SK-N-SH (cell line): Measurements from ENCODE around the gene NUAK2. TPM values are rescaled to one million over a fixed set of nuclear protein-coding genes. Genes with fewer than 3 reads are reported as not detected.

ENCODE experiments used
- CTCF ChIA-PET: fragments of 300-600, 350-600 bp; formaldehyde crosslinking; extraction: SDS; loops from one replicate; lab custom pipeline; 2021; lab: Yijun Ruan, JAX
- POLR2A ChIA-PET: fragments of 350-600 bp; sonication (Branson Sonifier 250); formaldehyde crosslinking; extraction: SDS; loops from one replicate; lab custom pipeline; 2020; ENCODE audit warnings: antibody characterized with exemption, inconsistent platforms; lab: Yijun Ruan, JAX
- DNase-seq: peaks from one replicate; pipeline ENCODE4 v3.0.0; 2012
- H2AFZ ChIP-seq: fragments of 200-600 bp; sonication (generic); 2 replicates; pipeline ENCODE4 v1.8.1; 2016; ENCODE audit warnings: antibody characterized with exemption, mild to moderate bottlenecking, low read depth
- H3F3A ChIP-seq: fragments of 200-600 bp; sonication (generic); replicated peaks from 2 replicates; pipeline ENCODE3; 2016; ENCODE audit warnings: antibody characterized with exemption, mild to moderate bottlenecking; ENCODE audit not compliant: insufficient read depth
- H3K27ac ChIP-seq, 2 experiments: fragments of 200-500 bp in 1 of 2; fragments of 200-600 bp in 1 of 2; sonication (Bioruptor generic) in 1 of 2; sonication (generic), shearing (Covaris generic) in 1 of 2; 2 replicates each; pipeline versions ENCODE4 v1.5.1 to v1.6.1; 2014 to 2016; ENCODE audit warnings: low read depth in 2 of 2, inconsistent platforms in 1 of 2, low read length in 1 of 2, mild to moderate bottlenecking in 1 of 2, mixed read lengths in 1 of 2
- H3K27me3 ChIP-seq: fragments of 200-600 bp; sonication (generic), shearing (Covaris generic); 2 replicates; pipeline ENCODE4 v1.6.1; 2016; ENCODE audit warnings: mixed run types; ENCODE audit not compliant: insufficient read depth
- H3K36me3 ChIP-seq, 2 experiments: fragments of 200-500 bp in 1 of 2; fragments of 200-600 bp in 1 of 2; sonication (Bioruptor generic) in 1 of 2; sonication (generic) in 1 of 2; replicated peaks in 1 of 2; 2 replicates each; pipeline versions ENCODE3 to v1.5.1; 2014 to 2016; ENCODE audit warnings: low read length in 1 of 2, mild to moderate bottlenecking in 1 of 2; ENCODE audit not compliant: insufficient read depth in 2 of 2, control insufficient read depth in 1 of 2
- H3K4me1 ChIP-seq, 2 experiments: fragments of 200-500 bp in 1 of 2; fragments of 200-600 bp in 1 of 2; sonication (Bioruptor generic) in 1 of 2; sonication (generic), shearing (Covaris generic) in 1 of 2; 2 replicates each; pipeline versions ENCODE4 v1.5.1 to v1.6.1; 2014 to 2016; ENCODE audit warnings: low read depth in 1 of 2, low read length in 1 of 2, mixed run types in 1 of 2; ENCODE audit not compliant: insufficient read depth in 2 of 2, control insufficient read depth in 1 of 2
- H3K4me2 ChIP-seq: fragments of 200-600 bp; sonication (generic), shearing (Covaris generic); 2 replicates; pipeline ENCODE4 v1.6.1; 2017; ENCODE audit warnings: mixed run types
- H3K4me3 ChIP-seq, 2 experiments: fragments of 200-500 bp in 1 of 2; fragments of 200-600 bp in 1 of 2; sonication (Bioruptor generic) in 1 of 2; sonication (generic), shearing (Covaris generic) in 1 of 2; 2 replicates each; pipeline versions ENCODE4 v1.5.1 to v1.8.1; 2014 to 2016; ENCODE audit warnings: low read depth in 2 of 2, inconsistent platforms in 1 of 2, low read length in 1 of 2, mild to moderate bottlenecking in 1 of 2, mixed read lengths in 1 of 2, moderate library complexity in 1 of 2
- H3K79me2 ChIP-seq: fragments of 200-600 bp; sonication (generic); 2 replicates; pipeline ENCODE4 v1.8.1; 2017; ENCODE audit warnings: mild to moderate bottlenecking; ENCODE audit not compliant: insufficient read depth
- H3K9ac ChIP-seq: fragments of 200-600 bp; sonication (generic); 2 replicates; pipeline ENCODE4 v1.6.1; 2017; ENCODE audit warnings: mixed run types
- H3K9me2 ChIP-seq: fragments of 200-600 bp; sonication (generic); 2 replicates; pipeline ENCODE4 v1.6.1; 2017; ENCODE audit warnings: mixed run types
- H3K9me3 ChIP-seq: fragments of 200-600 bp; sonication (generic); 2 replicates; pipeline ENCODE4 v1.6.1; 2017; ENCODE audit warnings: mixed run types, mild to moderate bottlenecking, moderate library complexity
- H4K20me1 ChIP-seq: fragments of 200-600 bp; sonication (generic); 2 replicates; pipeline ENCODE4 v1.6.1; 2017; ENCODE audit warnings: mild to moderate bottlenecking, mixed run types; ENCODE audit not compliant: insufficient read depth
- CHD2 ChIP-seq: fragments of 150-350 bp; IDR thresholded peaks from 2 replicates; pipeline ENCODE4 v1.6.1; 2018; ENCODE audit warnings: low read length; ENCODE audit not compliant: partially characterized antibody
- CTCF ChIP-seq: fragments of 200-600 bp; sonication (generic); IDR thresholded peaks from 2 replicates; pipeline ENCODE4 v1.6.1; 2017; ENCODE audit warnings: antibody characterized with exemption, mild to moderate bottlenecking, moderate library complexity
- EZH2phosphoT487 ChIP-seq: fragments of 200-600 bp; sonication (generic); IDR thresholded peaks from 2 replicates; pipeline ENCODE4 v1.6.1; 2017; ENCODE audit warnings: low read depth, mixed run types, mild to moderate bottlenecking, antibody characterized with exemption, moderate library complexity, borderline replicate concordance
- FOSL2 ChIP-seq: IDR thresholded peaks from 2 replicates; pipeline ENCODE4 v1.4.0; 2012; ENCODE audit warnings: low read depth, mild to moderate bottlenecking, moderate library complexity, borderline replicate concordance
- FOXJ3 ChIP-seq: sonication (generic); formaldehyde crosslinking; IDR thresholded peaks from 2 replicates; pipeline ENCODE4 v1.5.1; 2020; ENCODE audit warnings: mild to moderate bottlenecking, missing genetic modification reagents
- FOXM1 ChIP-seq: IDR thresholded peaks from 2 replicates; pipeline ENCODE4 v1.4.0; 2012; ENCODE audit warnings: low read depth, mild to moderate bottlenecking
- GABPA ChIP-seq: IDR thresholded peaks from 2 replicates; pipeline ENCODE4 v1.4.0; 2012; ENCODE audit warnings: low read depth, mild to moderate bottlenecking
- GATA2 ChIP-seq: sonication (generic); formaldehyde crosslinking; IDR thresholded peaks from 2 replicates; pipeline ENCODE4 v1.5.0; 2020; ENCODE audit warnings: mild to moderate bottlenecking, missing genetic modification reagents
- IRF3 ChIP-seq: fragments of 150-350 bp; IDR thresholded peaks from 2 replicates; pipeline ENCODE4 v1.6.1; 2016; ENCODE audit warnings: mild to moderate bottlenecking, low read depth, low read length
- JUND ChIP-seq: IDR thresholded peaks from 2 replicates; pipeline ENCODE4 v1.4.0; 2012
- MEF2A ChIP-seq: IDR thresholded peaks from 2 replicates; pipeline ENCODE4 v1.4.0; 2012; ENCODE audit warnings: low read depth, borderline replicate concordance
- MXI1 ChIP-seq: IDR thresholded peaks from 2 replicates; pipeline ENCODE4 v1.6.1; 2012; ENCODE audit warnings: mild to moderate bottlenecking, low read depth, low read length, improper control_type of control experiment
- NFIC ChIP-seq: IDR thresholded peaks from 2 replicates; pipeline ENCODE4 v1.4.0; 2012; ENCODE audit warnings: borderline replicate concordance
- NRF1 ChIP-seq: IDR thresholded peaks from 2 replicates; pipeline ENCODE4 v1.6.1; 2012; ENCODE audit warnings: low read depth, mild to moderate bottlenecking, low read length
- POLR2AphosphoS5 ChIP-seq: IDR thresholded peaks from 2 replicates; pipeline ENCODE4 v1.6.1; 2012; ENCODE audit warnings: low read depth, low read length
- REST ChIP-seq: IDR thresholded peaks from 2 replicates; pipeline ENCODE4 v1.6.1; 2012; ENCODE audit warnings: mild to moderate bottlenecking, low read depth, low read length, moderate library complexity
- RXRA ChIP-seq: IDR thresholded peaks from 2 replicates; pipeline ENCODE4 v1.4.0; 2012; ENCODE audit warnings: low read depth, mild to moderate bottlenecking, borderline replicate concordance
- SMC3 ChIP-seq: IDR thresholded peaks from 2 replicates; pipeline ENCODE4 v1.6.1; 2012; ENCODE audit warnings: low read depth, low read length, improper control_type of control experiment
- TEAD4 ChIP-seq: IDR thresholded peaks from 2 replicates; pipeline ENCODE4 v1.4.0; 2012; ENCODE audit warnings: mild to moderate bottlenecking, borderline replicate concordance; ENCODE audit not compliant: insufficient read depth
- USF1 ChIP-seq: IDR thresholded peaks from 2 replicates; pipeline ENCODE4 v1.4.0; 2012; ENCODE audit warnings: low read depth, borderline replicate concordance
- USF2 ChIP-seq: fragments of 150-350 bp; IDR thresholded peaks from 2 replicates; pipeline ENCODE4 v1.6.1; 2017; ENCODE audit warnings: antibody characterized with exemption, low read length, low read depth, borderline replicate concordance
- YY1 ChIP-seq: IDR thresholded peaks from 2 replicates; pipeline ENCODE4 v1.4.0; 2012; ENCODE audit warnings: low read depth, mild to moderate bottlenecking
- WGBS: methylation state at CpG from one replicate; pipeline ENCODE4 v1.1.6; 2017; ENCODE audit warnings: low lambda C conversion rate; 5-methylcytosine and 5-hydroxymethylcytosine counted together
- polyA plus RNA-seq, 3 experiments: library from polyadenylated mRNA; depleted of rRNA; stranded (reverse); fragments of >200 nt; gene quantifications; 2 replicates each; pipeline ENCODE4 v1.2.3, GENCODE V29; 2012

NUAK2 gene
- polyA plus RNA-seq, 1 of the 3 experiments (the other 2 are of a cell fraction): 11.1 TPM

GRCh38 chr1:205294934-205295333, 26.6 kb downstream of the NUAK2 start (continued):
- no peak for TF ChIP-seq REST
- TF ChIP-seq, all 33 proteins: peak for 0

GRCh38 chr1:205294175-205294917, 27.2 kb downstream of the NUAK2 start:
- Histone ChIP-seq H4K20me1 (no peaks in the 10 kb centered on the region), H3K27ac (peak overlapping the region; percentile 36 to 95; a peak in 3 of 4 replicates), H3K4me1 (peaks cover 2 to 38% of the 10 kb centered on the region in 2 experiments; a peak in 3 of 4 replicates), H3K27me3 (no peaks in the 10 kb centered on the region), H3K9me3 (no peaks in the 10 kb centered on the region), H3K4me3 (no peak overlapping the region), H3K9ac (peak overlapping the region; percentile 50), H3K79me2 (no peaks in the 10 kb centered on the region), H3K4me2 (peak overlapping the region; percentile 64), H2AFZ (no peak overlapping the region), H3K9me2 (no peaks in the 10 kb centered on the region), H3K36me3 (no peaks in the 10 kb centered on the region), H3F3A (peaks cover 30% of the 10 kb centered on the region)
- POLR2A ChIA-PET: no interaction called here
- no peak for DNase-seq
- WGBS: 23% methylated on average over 6 of the region's 6 CpGs
- CTCF ChIA-PET: interaction anchor here (0.6 to 46.8 kb wide), 8 partner anchors 22 to 1541 kb away, joined by 3 to 1368 read pairs (median 3); no protein-coding TSS in a partner anchor
- TF ChIP-seq JUND: peak; percentile 79
- TF ChIP-seq FOSL2: peak; percentile 80
- TF ChIP-seq YY1: no peak
- TF ChIP-seq TEAD4: peak; percentile 80
- TF ChIP-seq RXRA: peak; percentile 87
- TF ChIP-seq POLR2AphosphoS5: peak; percentile 36; the same call in 1 of the 2 replicates
- TF ChIP-seq NFIC: peak; percentile 62; the same call in 1 of the 2 replicates
- no peak for TF ChIP-seq CHD2
- TF ChIP-seq MXI1: no peak
- peak; percentile 76; the same call in 1 of the 2 replicates for TF ChIP-seq MEF2A
- no peak for TF ChIP-seq GATA2 (CRISPR knock-in tag)
- no peak for TF ChIP-seq USF1
- no peak for TF ChIP-seq CTCF
- TF ChIP-seq IRF3: no peak
- TF ChIP-seq EZH2phosphoT487: no peak
- TF ChIP-seq USF2: no peak
- TF ChIP-seq GABPA: no peak
- TF ChIP-seq FOXJ3 (CRISPR knock-in tag): no peak
- TF ChIP-seq SMC3: no peak
- no peak for TF ChIP-seq NRF1
- no peak for TF ChIP-seq FOXM1
